BLaER1 (cell line): ENCODE data around the gene CPEB1.

Experiments
- H3K27ac ChIP-seq: shearing (Covaris generic); formaldehyde crosslinking; 2 replicates; pipeline ENCODE4 v1.8.1; 2022
- H3K27me3 ChIP-seq: shearing (Covaris generic); formaldehyde crosslinking; 2 replicates; pipeline ENCODE4 v1.8.1; 2022
- H3K36me3 ChIP-seq: shearing (Covaris generic); formaldehyde crosslinking; 2 replicates; pipeline ENCODE4 v1.8.1; 2022
- H3K4me1 ChIP-seq: shearing (Covaris generic); formaldehyde crosslinking; 2 replicates; pipeline ENCODE4 v1.8.1; 2022
- H3K4me2 ChIP-seq: shearing (Covaris generic); formaldehyde crosslinking; 2 replicates; pipeline ENCODE4 v1.8.1; 2022
- H3K4me3 ChIP-seq: shearing (Covaris generic); formaldehyde crosslinking; 2 replicates; pipeline ENCODE4 v1.8.1; 2022
- H3K9ac ChIP-seq: shearing (Covaris generic); formaldehyde crosslinking; 2 replicates; pipeline ENCODE4 v1.8.1; 2022
- H3K9me3 ChIP-seq: shearing (Covaris generic); formaldehyde crosslinking; 2 replicates; pipeline ENCODE4 v1.8.1; 2022
- H4K20me1 ChIP-seq: shearing (Covaris generic); formaldehyde crosslinking; 2 replicates; pipeline ENCODE4 v1.8.1; 2022
- Cebpa-rat ChIP-seq: shearing (Covaris generic); IDR thresholded peaks from 2 replicates; pipeline ENCODE4 v1.8.1; 2022

The CPEB1 gene

GRCh38 chr15:82647045-82647834 is at the start of gene CPEB1:
Gene CPEB1 (minus strand): TSS chr15:82647363. CDS start chr15:82628459, 18,904 bp downstream.
- no peak within 1 kb of the TSS for H3K27ac ChIP-seq
- TF ChIP-seq Cebpa-rat: no peak
- no peaks in the 10 kb centered on the region for H3K36me3 ChIP-seq
- H3K27me3 ChIP-seq: no peaks in the 10 kb centered on the region
- H3K4me1 ChIP-seq: no peaks in the 10 kb centered on the region
- H3K4me3 ChIP-seq: no peak within 1 kb of the TSS
- H3K9ac ChIP-seq: no peak within 1 kb of the TSS
- no peaks in the 10 kb centered on the region for H4K20me1 ChIP-seq
- peaks cover 25% of the 10 kb centered on the region for H3K9me3 ChIP-seq
- no peak within 1 kb of the TSS for H3K4me2 ChIP-seq

GRCh38 chr15:82692171-82692570 is 45.0 kb upstream of the CPEB1 start:
- Histone ChIP-seq H3K9me3 (no peaks in the 10 kb centered on the region), H3K27ac (no peak overlapping the region), H3K36me3 (no peaks in the 10 kb centered on the region), H3K9ac (no peak overlapping the region), H3K4me2 (no peak overlapping the region), H4K20me1 (no peaks in the 10 kb centered on the region), H3K27me3 (no peaks in the 10 kb centered on the region), H3K4me3 (no peak overlapping the region), H3K4me1 (no peaks in the 10 kb centered on the region)
- no peak for TF ChIP-seq Cebpa-rat

GRCh38 chr15:82689147-82689546 is 42.0 kb upstream of the CPEB1 start:
- TF ChIP-seq Cebpa-rat: no peak
- no peaks in the 10 kb centered on the region for H3K27me3 ChIP-seq
- H4K20me1 ChIP-seq: no peaks in the 10 kb centered on the region
- H3K27ac ChIP-seq: no peak overlapping the region
- no peaks in the 10 kb centered on the region for H3K4me1 ChIP-seq
- H3K4me3 ChIP-seq: no peak overlapping the region
- no peak overlapping the region for H3K9ac ChIP-seq
- no peaks in the 10 kb centered on the region for H3K36me3 ChIP-seq
- H3K9me3 ChIP-seq: no peaks in the 10 kb centered on the region
- no peak overlapping the region for H3K4me2 ChIP-seq

GRCh38 chr15:82688691-82689090 is 41.5 kb upstream of the CPEB1 start:
- Histone ChIP-seq H3K4me3 (no peak overlapping the region), H3K9me3 (no peaks in the 10 kb centered on the region), H3K9ac (no peak overlapping the region), H3K27me3 (no peaks in the 10 kb centered on the region), H3K36me3 (no peaks in the 10 kb centered on the region), H3K4me1 (no peaks in the 10 kb centered on the region), H3K4me2 (no peak overlapping the region), H4K20me1 (no peaks in the 10 kb centered on the region), H3K27ac (no peak overlapping the region)
- TF ChIP-seq Cebpa-rat: no peak

- H3K27me3 ChIP-seq: no peaks in the 10 kb centered on the region
- no peak for TF ChIP-seq Cebpa-rat
- H3K27ac ChIP-seq: no peak overlapping the region
- H3K4me3 ChIP-seq: no peak overlapping the region
- H3K4me2 ChIP-seq: no peak overlapping the region
- no peaks in the 10 kb centered on the region for H3K9me3 ChIP-seq
- no peaks in the 10 kb centered on the region for H4K20me1 ChIP-seq
- H3K36me3 ChIP-seq: no peaks in the 10 kb centered on the region
- H3K9ac ChIP-seq: no peak overlapping the region
- H3K4me1 ChIP-seq: no peaks in the 10 kb centered on the region
Measured at GRCh38 chr15:82681371-82681770, 34.2 kb upstream of the CPEB1 start.

GRCh38 chr15:82680200-82681102 is 33.3 kb upstream of the CPEB1 start:
- Histone ChIP-seq H3K27me3 (no peaks in the 10 kb centered on the region), H3K9ac (no peak overlapping the region), H4K20me1 (no peaks in the 10 kb centered on the region), H3K4me1 (no peaks in the 10 kb centered on the region), H3K4me3 (no peak overlapping the region), H3K9me3 (no peaks in the 10 kb centered on the region), H3K36me3 (no peaks in the 10 kb centered on the region), H3K27ac (no peak overlapping the region), H3K4me2 (no peak overlapping the region)
- TF ChIP-seq Cebpa-rat: no peak

- H4K20me1 ChIP-seq: no peaks in the 10 kb centered on the region
- H3K4me1 ChIP-seq: no peaks in the 10 kb centered on the region
- no peak overlapping the region for H3K9ac ChIP-seq
- no peak for TF ChIP-seq Cebpa-rat
- no peaks in the 10 kb centered on the region for H3K36me3 ChIP-seq
- no peaks in the 10 kb centered on the region for H3K9me3 ChIP-seq
- no peaks in the 10 kb centered on the region for H3K27me3 ChIP-seq
- no peak overlapping the region for H3K4me3 ChIP-seq
- no peak overlapping the region for H3K27ac ChIP-seq
- H3K4me2 ChIP-seq: no peak overlapping the region
Measured at GRCh38 chr15:82679626-82680199, 32.5 kb upstream of the CPEB1 start.

- Histone ChIP-seq H3K4me3 (no peak overlapping the region), H3K27me3 (no peaks in the 10 kb centered on the region)
- no peak for TF ChIP-seq Cebpa-rat
Measured at GRCh38 chr15:82677720-82678323, 30.7 kb upstream of the CPEB1 start.

GRCh38 chr15:82674873-82675272 is 27.7 kb upstream of the CPEB1 start:
- no peaks in the 10 kb centered on the region for H3K27me3 ChIP-seq
- H3K36me3 ChIP-seq: no peaks in the 10 kb centered on the region
- no peaks in the 10 kb centered on the region for H4K20me1 ChIP-seq
- no peak overlapping the region for H3K9ac ChIP-seq
- H3K4me2 ChIP-seq: no peak overlapping the region
- no peak overlapping the region for H3K4me3 ChIP-seq
- H3K9me3 ChIP-seq: no peaks in the 10 kb centered on the region
- H3K27ac ChIP-seq: no peak overlapping the region
- no peak for TF ChIP-seq Cebpa-rat
- no peaks in the 10 kb centered on the region for H3K4me1 ChIP-seq

More at GRCh38 chr15:82677720-82678323, 30.7 kb upstream of the CPEB1 start:
- Histone ChIP-seq H3K9me3 (no peaks in the 10 kb centered on the region), H4K20me1 (no peaks in the 10 kb centered on the region), H3K27ac (no peak overlapping the region), H3K9ac (no peak overlapping the region), H3K4me2 (no peak overlapping the region), H3K4me1 (no peaks in the 10 kb centered on the region), H3K36me3 (no peaks in the 10 kb centered on the region)
